ENCODE results near the gene MLLT10. TPM values are rescaled to one million over a fixed set of nuclear protein-coding genes. Genes with fewer than 3 reads are reported as not detected.

Gene MLLT10
- total and polyA plus RNA-seq, 9 of the 15 experiments (the other 6 are each of a cell fraction or from before 2014, with no cell fraction given) = 18.8 to 81.4 (median 64.2) TPM

GRCh38 chr10:21495752-21496342, 38.2 kb upstream of the MLLT10 start (continued):
- TF ChIP-seq ETV6 (IDR thresholded peaks at IDR 0.05; ENCODE audit: borderline replicate concordance in 1 of 2, low read depth in 2 of 2, low read length in 1 of 2) = 0 out of 4 replicates have a peak, but pooled peaks of 1 of the 2 experiments have one; percentile 48
- 0 out of 2 replicates have a peak, but pooled peaks have one; percentile 32 for TF ChIP-seq ETV6 (CRISPR knock-in tag; IDR thresholded peaks at IDR 0.05; ENCODE audit: borderline replicate concordance)
- no peak for TF ChIP-seq RBM39 (optimal IDR thresholded peaks at IDR 0.05; ENCODE audit: low read depth, low read length)
- TF ChIP-seq TEAD1 (CRISPR knock-in tag; IDR thresholded peaks at IDR 0.05) = peak in 1 of 2 experiments; percentile 78; a peak in 1 of 4 replicates
- no peak for TF ChIP-seq ZNF77 (CRISPR knock-in tag; IDR thresholded peaks at IDR 0.05)
- no peak for TF ChIP-seq STAT5B (CRISPR knock-in tag; IDR thresholded peaks at IDR 0.05)
- no peak for TF ChIP-seq ZNF431 (CRISPR knock-in tag; IDR thresholded peaks at IDR 0.05)
- peak; percentile 60; the same call in 1 of the 2 replicates for TF ChIP-seq MYBL2 (IDR thresholded peaks at IDR 0.05; ENCODE audit: low read depth)
- no peak for TF ChIP-seq MYBL2 (CRISPR knock-in tag; IDR thresholded peaks at IDR 0.05; ENCODE audit: borderline replicate concordance)
- TF ChIP-seq CBFA2T3 (IDR thresholded peaks at IDR 0.05) = no peak
- TF ChIP-seq YY1 (IDR thresholded peaks at IDR 0.05; ENCODE audit: borderline replicate concordance in 1 of 3, control insufficient read depth in 1 of 3, extremely low read depth in 1 of 3, insufficient read depth in 3 of 3, insufficient read length in 1 of 3, insufficient replicate concordance in 2 of 3, low read depth in 1 of 3, low read length in 2 of 3) = peak in 2 of 3 experiments; percentile 44 to 71
- TF ChIP-seq, protein P1, sequence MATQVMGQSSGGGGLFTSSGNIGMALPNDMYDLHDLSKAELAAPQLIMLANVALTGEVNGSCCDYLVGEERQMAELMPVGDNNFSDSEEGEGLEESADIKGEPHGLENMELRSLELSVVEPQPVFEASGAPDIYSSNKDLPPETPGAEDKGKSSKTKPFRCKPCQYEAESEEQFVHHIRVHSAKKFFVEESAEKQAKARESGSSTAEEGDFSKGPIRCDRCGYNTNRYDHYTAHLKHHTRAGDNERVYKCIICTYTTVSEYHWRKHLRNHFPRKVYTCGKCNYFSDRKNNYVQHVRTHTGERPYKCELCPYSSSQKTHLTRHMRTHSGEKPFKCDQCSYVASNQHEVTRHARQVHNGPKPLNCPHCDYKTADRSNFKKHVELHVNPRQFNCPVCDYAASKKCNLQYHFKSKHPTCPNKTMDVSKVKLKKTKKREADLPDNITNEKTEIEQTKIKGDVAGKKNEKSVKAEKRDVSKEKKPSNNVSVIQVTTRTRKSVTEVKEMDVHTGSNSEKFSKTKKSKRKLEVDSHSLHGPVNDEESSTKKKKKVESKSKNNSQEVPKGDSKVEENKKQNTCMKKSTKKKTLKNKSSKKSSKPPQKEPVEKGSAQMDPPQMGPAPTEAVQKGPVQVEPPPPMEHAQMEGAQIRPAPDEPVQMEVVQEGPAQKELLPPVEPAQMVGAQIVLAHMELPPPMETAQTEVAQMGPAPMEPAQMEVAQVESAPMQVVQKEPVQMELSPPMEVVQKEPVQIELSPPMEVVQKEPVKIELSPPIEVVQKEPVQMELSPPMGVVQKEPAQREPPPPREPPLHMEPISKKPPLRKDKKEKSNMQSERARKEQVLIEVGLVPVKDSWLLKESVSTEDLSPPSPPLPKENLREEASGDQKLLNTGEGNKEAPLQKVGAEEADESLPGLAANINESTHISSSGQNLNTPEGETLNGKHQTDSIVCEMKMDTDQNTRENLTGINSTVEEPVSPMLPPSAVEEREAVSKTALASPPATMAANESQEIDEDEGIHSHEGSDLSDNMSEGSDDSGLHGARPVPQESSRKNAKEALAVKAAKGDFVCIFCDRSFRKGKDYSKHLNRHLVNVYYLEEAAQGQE (IDR thresholded peaks at IDR 0.05; ENCODE audit: borderline replicate concordance) = peak; percentile 90
- TF ChIP-seq, protein P1 (CRISPR knock-in tag; IDR thresholded peaks at IDR 0.05; ENCODE audit: low read depth) = 0 out of 2 replicates have a peak, but pooled peaks have one; percentile 34
- no peak for TF ChIP-seq TAF15 (IDR thresholded peaks at IDR 0.05; ENCODE audit: low read depth, low read length)
- no peak for TF ChIP-seq DDX20 (tag; IDR thresholded peaks at IDR 0.05; ENCODE audit: low read depth)
- TF ChIP-seq FOXJ2 (tag; IDR thresholded peaks at IDR 0.05) = no peak
- no peak for TF ChIP-seq ZNF644 (tag; IDR thresholded peaks at IDR 0.05; ENCODE audit: low read depth)
- TF ChIP-seq, protein P2, sequence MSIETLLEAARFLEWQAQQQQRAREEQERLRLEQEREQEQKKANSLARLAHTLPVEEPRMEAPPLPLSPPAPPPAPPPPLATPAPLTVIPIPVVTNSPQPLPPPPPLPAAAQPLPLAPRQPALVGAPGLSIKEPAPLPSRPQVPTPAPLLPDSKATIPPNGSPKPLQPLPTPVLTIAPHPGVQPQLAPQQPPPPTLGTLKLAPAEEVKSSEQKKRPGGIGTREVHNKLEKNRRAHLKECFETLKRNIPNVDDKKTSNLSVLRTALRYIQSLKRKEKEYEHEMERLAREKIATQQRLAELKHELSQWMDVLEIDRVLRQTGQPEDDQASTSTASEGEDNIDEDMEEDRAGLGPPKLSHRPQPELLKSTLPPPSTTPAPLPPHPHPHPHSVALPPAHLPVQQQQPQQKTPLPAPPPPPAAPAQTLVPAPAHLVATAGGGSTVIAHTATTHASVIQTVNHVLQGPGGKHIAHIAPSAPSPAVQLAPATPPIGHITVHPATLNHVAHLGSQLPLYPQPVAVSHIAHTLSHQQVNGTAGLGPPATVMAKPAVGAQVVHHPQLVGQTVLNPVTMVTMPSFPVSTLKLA (conservative IDR thresholded peaks at IDR 0.05) = peak; percentile 86 to 94
- peak; percentile 73 for TF ChIP-seq CHD2 (IDR thresholded peaks at IDR 0.05; ENCODE audit: low read depth, low read length)
